Limb (tissue), 2 donors: ENCODE results near the gene ZNF318.

ENCODE experiments used
- DNase-seq, 2 donors: peaks; one replicate each; pipeline ENCODE4 v3.0.0-alpha.2; 2016; ENCODE audit errors: extremely low spot score in 2 of 2

Gene ZNF318

DNA sequence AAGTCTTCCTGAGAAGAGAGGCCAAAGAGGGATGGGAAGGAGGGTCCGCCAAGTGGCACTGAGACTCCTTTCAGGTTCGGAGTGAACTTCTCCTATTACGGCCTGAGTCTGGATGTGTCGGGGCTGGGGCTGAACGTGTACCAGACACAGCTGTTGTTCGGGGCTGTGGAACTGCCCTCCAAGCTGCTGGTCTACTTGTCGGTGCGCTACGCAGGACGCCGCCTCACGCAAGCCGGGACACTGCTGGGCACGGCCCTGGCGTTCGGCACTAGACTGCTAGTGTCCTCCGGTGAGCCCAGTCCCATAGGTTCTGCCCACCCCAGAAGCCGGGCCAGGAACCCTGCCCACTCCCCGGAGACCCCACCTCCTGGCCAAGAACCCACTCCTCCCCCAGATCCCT lies 67.3 kb downstream of the ZNF318 start:
- DNase-seq, result no peak

DNA sequence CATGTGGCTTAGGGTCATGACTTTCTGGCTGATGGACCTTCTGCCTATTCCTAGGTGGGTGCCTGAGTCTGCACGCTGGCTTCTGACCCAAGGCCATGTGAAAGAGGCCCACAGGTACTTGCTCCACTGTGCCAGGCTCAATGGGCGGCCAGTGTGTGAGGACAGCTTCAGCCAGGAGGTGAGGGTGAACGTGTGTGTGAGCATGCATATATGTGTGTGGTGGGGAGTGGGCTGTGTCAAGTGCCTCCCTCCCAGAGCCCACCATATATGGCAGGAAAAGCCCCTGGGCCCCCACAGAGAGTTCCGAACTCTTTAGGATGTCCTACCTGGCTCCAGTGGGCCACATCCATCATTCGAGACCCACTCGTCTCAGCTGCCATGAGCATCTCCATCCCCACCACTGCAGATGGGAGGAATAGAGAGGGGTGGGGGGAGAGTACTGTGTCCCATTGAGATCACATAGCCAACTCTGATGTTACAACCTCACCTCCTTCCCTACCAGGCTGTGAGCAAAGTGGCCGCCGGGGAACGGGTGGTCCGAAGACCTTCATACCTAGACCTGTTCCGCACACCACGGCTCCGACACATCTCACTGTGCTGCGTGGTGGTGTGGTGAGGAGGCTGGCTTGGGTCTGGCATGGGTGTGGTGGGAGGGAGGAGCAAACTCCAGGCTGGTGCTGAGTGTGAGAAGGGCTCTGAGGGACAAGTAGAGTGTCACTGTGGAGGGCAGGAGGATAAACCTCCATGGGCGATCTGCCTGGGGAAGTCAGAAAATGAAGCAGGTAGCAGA lies 68.2 kb downstream of the ZNF318 start:
- DNase-seq, result no peak

DNA sequence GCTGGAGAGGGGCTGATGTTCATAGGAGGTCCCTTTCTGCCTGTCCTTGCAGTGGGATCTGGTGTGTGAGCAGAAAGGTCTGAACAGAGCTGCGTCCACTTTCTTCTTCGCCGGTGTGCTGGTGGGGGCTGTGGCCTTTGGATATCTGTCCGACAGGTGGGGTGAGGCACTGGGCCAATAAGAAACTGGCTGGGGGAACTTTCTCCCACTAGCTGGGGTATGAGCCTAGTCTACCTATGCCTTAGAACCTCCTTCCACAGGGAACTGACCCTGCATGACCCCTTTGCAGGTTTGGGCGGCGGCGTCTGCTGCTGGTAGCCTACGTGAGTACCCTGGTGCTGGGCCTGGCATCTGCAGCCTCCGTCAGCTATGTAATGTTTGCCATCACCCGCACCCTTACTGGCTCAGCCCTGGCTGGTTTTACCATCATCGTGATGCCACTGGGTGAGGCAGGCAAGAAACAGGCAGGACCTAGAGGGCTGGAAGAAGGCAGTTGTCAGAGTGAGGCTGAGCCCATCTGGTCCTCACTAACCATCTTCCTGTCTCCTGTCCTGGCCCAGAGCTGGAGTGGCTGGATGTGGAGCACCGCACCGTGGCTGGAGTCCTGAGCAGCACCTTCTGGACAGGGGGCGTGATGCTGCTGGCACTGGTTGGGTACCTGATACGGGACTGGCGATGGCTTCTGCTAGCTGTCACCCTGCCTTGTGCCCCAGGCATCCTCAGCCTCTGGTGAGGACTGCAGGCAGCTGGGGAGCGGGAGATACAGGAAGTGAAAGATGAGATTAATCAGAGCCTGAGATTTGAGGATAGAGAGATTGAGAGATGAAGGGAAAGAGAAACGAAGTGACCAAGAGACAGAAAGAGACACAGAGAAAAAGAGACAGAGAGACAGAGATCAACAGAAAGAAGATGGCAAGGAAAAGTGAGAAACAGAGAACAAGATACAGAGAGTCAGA lies 69.8 kb downstream of the ZNF318 start:
- DNase-seq, result no peak

GRCh38 chr6:43298565-43299337 lies 70.7 kb downstream of the ZNF318 start:
- no peak for DNase-seq

- no peak for DNase-seq
Observed at GRCh38 chr6:43297644-43298564, 71.5 kb downstream of the ZNF318 start, which contains the start of gene SLC22A7. Gene SLC22A7 (plus strand): TSS chr6:43298260. CDS start chr6:43298359, 99 bp downstream.

- no peak for DNase-seq
Observed at GRCh38 chr6:43296780-43297497, 72.5 kb downstream of the ZNF318 start.

- no peak for DNase-seq
Observed at GRCh38 chr6:43295456-43295855, 74.0 kb downstream of the ZNF318 start.

DNA sequence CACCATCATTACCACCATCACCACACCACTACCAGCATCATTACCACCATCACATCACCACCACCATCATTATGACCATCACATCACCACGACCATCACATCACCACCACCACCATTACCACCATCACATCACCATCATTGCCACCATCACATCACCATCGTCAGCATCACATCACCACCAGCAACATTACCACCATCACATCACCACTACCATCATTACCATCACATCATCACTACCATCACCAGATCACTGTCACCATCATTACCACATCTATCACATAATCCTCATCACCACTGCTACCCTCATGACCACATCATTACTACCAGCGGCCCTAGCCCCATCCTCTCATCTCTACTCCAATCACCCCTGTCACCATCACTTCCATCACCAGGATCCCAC lies 74.9 kb downstream of the ZNF318 start:
- DNase-seq, result no peak

DNA sequence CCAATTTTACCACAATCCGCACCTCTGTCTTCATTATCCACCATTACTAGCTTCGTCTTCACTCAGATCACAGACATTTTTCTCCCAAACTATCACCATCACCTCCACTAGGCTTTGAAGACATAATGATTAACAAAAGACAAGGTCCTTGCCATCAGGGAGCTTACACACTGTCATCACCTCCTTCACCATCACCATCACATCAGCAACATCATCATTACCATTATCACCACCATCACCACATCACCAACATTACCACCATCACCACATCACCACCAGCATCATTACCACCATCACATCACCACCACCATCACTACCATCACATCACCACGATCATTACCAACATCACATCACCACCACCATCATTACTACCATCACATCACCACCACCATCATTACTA lies 75.7 kb downstream of the ZNF318 start:
- DNase-seq, result no peak

- DNase-seq, result no peak
Observed at GRCh38 chr6:43292763-43293318, 76.6 kb downstream of the ZNF318 start.

DNA sequence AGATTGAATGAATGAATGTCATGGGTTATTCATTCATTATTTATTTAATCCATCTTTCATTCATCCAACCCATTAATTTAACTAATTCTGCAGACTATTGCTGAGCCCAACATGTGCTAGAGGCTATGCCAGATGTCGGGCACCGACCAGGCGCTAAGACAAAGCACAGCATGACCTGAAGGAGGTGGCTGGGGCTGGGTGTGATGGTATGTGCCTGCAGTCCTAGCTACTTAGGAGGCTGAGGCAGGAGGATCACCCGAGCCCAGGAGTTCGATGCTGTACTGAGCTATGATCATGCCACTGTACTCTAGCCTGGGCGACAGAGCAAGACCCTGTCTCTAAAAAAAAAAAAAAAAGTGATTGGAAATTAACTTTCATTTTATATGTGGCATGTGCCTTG lies 77.1 kb downstream of the ZNF318 start:
- DNase-seq, result no peak

- DNase-seq, result no peak
Observed at GRCh38 chr6:43291708-43292107, 77.7 kb downstream of the ZNF318 start.

DNA sequence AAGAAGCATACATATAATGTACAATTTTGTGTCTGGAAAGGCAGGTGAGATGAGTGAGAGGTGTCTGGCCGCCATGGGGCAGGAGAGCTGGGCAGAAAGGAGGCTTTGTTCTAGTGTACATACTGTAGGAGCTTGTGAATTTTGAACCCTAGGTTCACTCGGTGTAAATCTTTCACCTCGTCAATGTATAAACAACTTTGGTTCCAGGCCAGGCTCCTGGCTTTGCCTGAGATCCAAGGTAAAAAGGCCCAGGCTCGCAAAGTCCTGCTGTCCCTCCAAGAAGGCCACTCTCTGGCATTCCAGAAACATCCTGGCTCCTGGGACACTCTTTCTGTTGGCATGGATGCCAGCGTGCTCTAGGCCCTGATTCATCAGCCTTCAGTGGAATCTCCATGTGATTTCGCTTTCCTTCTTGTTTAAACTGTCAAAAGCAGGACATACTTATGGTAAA lies 78.5 kb downstream of the ZNF318 start:
- peak in 1 of 2 donors; percentile 7 for DNase-seq

- peak in 1 of 2 donors; percentile 4 for DNase-seq
Observed at GRCh38 chr6:43290339-43290904, 79.0 kb downstream of the ZNF318 start.

DNA sequence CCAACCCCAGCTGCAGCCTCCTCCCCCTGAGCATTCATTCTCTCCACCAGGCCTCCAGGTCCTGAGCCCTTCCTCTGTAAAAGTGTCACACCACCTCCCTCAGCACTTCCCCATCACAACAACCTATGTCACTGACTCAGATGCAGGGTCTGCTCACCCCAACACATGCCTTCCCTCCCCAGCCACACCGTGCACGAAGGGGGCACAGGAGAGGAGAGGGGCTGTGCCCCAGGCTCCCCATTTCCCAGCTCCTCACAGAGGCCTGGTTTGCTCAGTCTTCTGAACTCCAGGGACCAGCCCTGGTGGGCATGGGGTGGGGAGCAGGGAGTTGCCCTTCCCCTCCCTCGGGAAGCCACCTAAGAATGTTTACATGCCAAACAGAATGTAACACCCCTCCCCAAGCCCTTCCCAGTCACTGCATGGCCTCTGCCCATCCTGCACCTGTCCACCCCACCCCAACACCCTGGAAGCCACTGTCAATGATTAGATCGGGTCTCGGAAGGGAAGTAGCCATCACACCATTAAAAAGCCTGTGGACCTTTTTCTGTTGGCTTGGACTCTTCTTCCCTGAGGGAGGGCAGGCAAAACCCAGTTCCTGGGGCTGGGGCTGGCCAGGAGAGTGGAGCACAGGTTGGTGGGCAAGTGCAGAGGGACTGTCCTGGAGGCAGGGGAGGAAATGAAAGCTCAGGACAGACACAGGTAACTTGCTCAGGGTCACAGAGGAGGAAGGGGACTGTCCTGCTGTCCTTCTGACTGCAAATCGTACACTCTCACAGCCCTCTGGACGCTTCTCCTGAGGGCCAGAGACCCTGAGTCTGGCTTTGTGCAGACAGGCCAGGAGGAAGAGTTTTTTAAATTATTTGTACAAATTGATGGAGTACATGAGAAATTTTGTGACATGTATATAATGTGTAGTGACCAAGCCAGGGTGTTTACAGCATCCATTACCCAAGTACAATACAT lies 81.4 kb downstream of the ZNF318 start:
- DNase-seq, result peak in 1 of 2 donors; percentile 7

DNA sequence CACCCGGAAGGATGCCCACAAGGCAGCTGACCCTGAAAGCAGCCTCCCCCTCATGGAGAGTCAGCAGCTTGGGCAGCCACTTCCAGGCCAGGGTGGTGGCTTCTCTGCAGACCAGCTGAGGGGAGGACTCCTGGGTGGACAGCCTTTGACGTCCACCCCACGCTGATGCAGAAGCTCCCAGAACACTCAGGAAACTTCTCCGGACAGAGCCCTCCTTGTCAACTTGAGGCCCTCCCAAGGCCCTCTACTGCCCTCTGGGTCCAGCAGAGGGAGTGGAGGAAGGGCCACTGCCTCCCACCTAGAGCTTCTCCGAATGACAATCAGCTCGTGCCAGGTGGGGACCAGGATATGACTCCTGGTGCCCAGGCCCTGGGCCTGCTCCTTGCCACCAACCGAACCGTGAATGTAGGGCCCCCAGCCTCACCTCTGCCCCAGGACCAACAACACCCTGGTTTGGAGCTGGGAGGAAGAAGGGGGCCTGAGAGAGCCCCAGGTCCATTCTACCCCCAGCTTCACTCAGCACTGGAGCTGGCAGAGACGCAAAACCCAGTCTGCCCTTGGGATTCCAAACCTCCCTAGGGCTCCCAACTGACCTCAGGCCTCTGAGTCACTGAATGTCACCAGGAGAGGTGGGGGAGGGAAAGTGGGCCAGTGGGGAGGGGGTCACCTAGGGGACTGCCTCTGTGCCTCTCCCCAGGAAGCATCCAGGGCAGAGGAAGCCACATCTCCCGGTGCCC lies 82.3 kb downstream of the ZNF318 start:
- no peak for DNase-seq

DNA sequence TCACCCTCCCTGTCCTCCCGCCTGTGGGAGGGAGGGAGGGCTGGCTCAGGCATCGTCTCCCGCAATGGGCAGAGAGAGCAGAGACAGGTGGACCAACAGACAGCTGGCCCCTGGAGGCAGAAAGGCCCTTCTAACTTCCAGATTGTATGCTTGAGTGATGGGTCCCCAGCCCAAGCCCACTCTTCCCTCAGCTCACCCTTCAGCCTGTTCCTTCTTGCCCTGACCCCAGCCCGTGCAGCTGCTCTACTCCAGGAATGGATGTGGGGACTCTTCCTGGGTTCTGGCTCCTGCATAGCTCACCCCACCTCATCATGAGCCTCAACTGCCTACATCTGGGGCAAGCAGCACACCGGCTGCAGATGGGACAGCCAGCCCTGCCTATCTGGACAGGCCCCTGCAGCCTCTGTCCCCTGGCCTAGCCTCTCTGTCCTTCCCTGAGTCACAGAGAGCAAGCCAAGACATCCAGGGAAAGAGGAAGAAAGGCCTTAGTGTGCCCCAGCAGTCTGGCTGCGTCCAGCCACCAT lies 82.9 kb downstream of the ZNF318 start:
- DNase-seq, result no peak
